B cell (primary cell): ENCODE measurements around the gene ZWILCH. TPM values are rescaled to one million over a fixed set of nuclear protein-coding genes. Genes with fewer than 3 reads are reported as not detected.

ENCODE experiments used
- ATAC-seq: fragments of 200-7000 bp; cut with Tn5 transposase; one replicate; pipeline ENCODE4 v1.10.0; 2021; ENCODE audit warnings: low read depth, mild to moderate bottlenecking, moderate number of reproducible peaks, moderate library complexity
- CTCF ChIA-PET: fragments of 350-600 bp; sonication (Branson Sonifier 250); formaldehyde crosslinking; loops from one replicate; lab custom pipeline; 2021; ENCODE audit warnings: antibody characterized with exemption, inconsistent platforms; lab: Charles Lee
- POLR2A ChIA-PET: fragments of 350-600 bp; sonication (Branson Sonifier 250); formaldehyde crosslinking; loops from one replicate; lab custom pipeline; 2021; ENCODE audit warnings: antibody characterized with exemption; lab: Charles Lee
- DNase-seq: peaks from one replicate; pipeline ENCODE4 v3.0.0; 2013
- H2AFZ ChIP-seq: 2 replicates; pipeline ENCODE4 v1.6.1; 2012; ENCODE audit warnings: mild to moderate bottlenecking, low read depth, low read length; ENCODE audit not compliant: insufficient read depth, poor library complexity, severe bottlenecking
- H3K27ac ChIP-seq, 2 donors: 1 replicate in 1 of 2; 2 replicates in 1 of 2; pipeline ENCODE4 v1.5.1; 2012 to 2013; ENCODE audit warnings: low read length in 2 of 2, mild to moderate bottlenecking in 2 of 2, moderate library complexity in 1 of 2
- H3K27me3 ChIP-seq, 4 experiments: fragments of 200-600 bp in 1 of 4; sonication (generic) in 1 of 4; replicated peaks in 1 of 4; 1 replicate in 2 of 4; 2 replicates in 2 of 4; pipeline versions ENCODE4 v1.6.1 to v1.7.0; 2013 to 2016; ENCODE audit warnings: low read length in 3 of 4, mild to moderate bottlenecking in 2 of 4, mixed read lengths in 1 of 4, moderate library complexity in 1 of 4; ENCODE audit not compliant: insufficient read depth in 4 of 4, control insufficient read depth in 3 of 4; ENCODE audit errors: control extremely low read depth in 1 of 4
- H3K36me3 ChIP-seq, 2 experiments: replicated peaks in 1 of 2; 1 replicate in 1 of 2; 2 replicates in 1 of 2; pipeline versions ENCODE4 v1.6.1 to v1.7.1; 2013; ENCODE audit warnings: low read length in 1 of 2; ENCODE audit not compliant: insufficient read depth in 2 of 2, control insufficient read depth in 1 of 2; ENCODE audit errors: control extremely low read depth in 1 of 2, extremely low read depth in 1 of 2
- H3K4me1 ChIP-seq, 2 donors: fragments of 200-600 bp in 1 of 2; sonication (generic) in 1 of 2; 1 replicate in 1 of 2; 2 replicates in 1 of 2; pipeline versions ENCODE4 v1.5.1 to v1.6.1; 2013 to 2017; ENCODE audit warnings: low read length in 2 of 2; ENCODE audit not compliant: control insufficient read depth in 2 of 2, insufficient read depth in 2 of 2
- H3K4me2 ChIP-seq: replicated peaks from 2 replicates; pipeline ENCODE3; 2012; ENCODE audit warnings: mild to moderate bottlenecking, low read depth, low read length; ENCODE audit not compliant: poor library complexity, severe bottlenecking
- H3K4me3 ChIP-seq, 5 experiments: fragments of 200-600 bp in 1 of 5; sonication (generic) in 1 of 5; 1 replicate in 3 of 5; 2 replicates in 2 of 5; pipeline versions ENCODE4 v1.5.1 to v1.7.0; 2011 to 2016; ENCODE audit warnings: low read length in 4 of 5, mild to moderate bottlenecking in 4 of 5, low read depth in 2 of 5, control low read depth in 1 of 5, moderate library complexity in 1 of 5; ENCODE audit not compliant: insufficient read depth in 1 of 5; ENCODE audit errors: control extremely low read depth in 1 of 5, extremely low read depth in 1 of 5
- H3K79me2 ChIP-seq: fragments of 200-600 bp; sonication (generic); one replicate; pipeline ENCODE4 v1.6.0; 2016; ENCODE audit warnings: low read length; ENCODE audit not compliant: control insufficient read depth, insufficient read depth
- H3K9ac ChIP-seq: fragments of 200-600 bp; sonication (generic); 2 replicates; pipeline ENCODE4 v1.6.1; 2017; ENCODE audit warnings: mild to moderate bottlenecking, low read length, moderate library complexity
- H3K9me3 ChIP-seq, 3 donors: one replicate each; pipeline versions ENCODE4 v1.6.1 to v1.7.1; 2013; ENCODE audit warnings: low read length in 2 of 3; ENCODE audit not compliant: control insufficient read depth in 2 of 3, insufficient read depth in 1 of 3; ENCODE audit errors: control extremely low read depth in 1 of 3
- H4K20me1 ChIP-seq: 2 replicates; pipeline ENCODE4 v1.6.0; 2012; ENCODE audit warnings: mild to moderate bottlenecking, low read length; ENCODE audit not compliant: insufficient read depth, control insufficient read depth, poor library complexity, severe bottlenecking
- H3K27ac Mint-ChIP-seq: one replicate; pipeline ENCODE4 v1.8.0; 2021; ENCODE audit warnings: mixed read lengths
- H3K27me3 Mint-ChIP-seq: one replicate; pipeline ENCODE4 v1.8.0; 2021; ENCODE audit warnings: mixed read lengths
- H3K4me1 Mint-ChIP-seq: one replicate; pipeline ENCODE4 v1.8.0; 2021; ENCODE audit warnings: mixed read lengths
- H3K4me3 Mint-ChIP-seq: one replicate; pipeline ENCODE4 v1.8.0; 2021; ENCODE audit warnings: mixed read lengths
- H3K9me3 Mint-ChIP-seq: one replicate; pipeline ENCODE4 v1.8.0; 2022; ENCODE audit warnings: mixed read lengths; ENCODE audit not compliant: insufficient read depth
- EZH2 ChIP-seq: IDR thresholded peaks from 2 replicates; pipeline ENCODE4 v1.6.1; 2012; ENCODE audit warnings: borderline replicate concordance, low read depth, mild to moderate bottlenecking, moderate library complexity, low read length; ENCODE audit not compliant: insufficient read depth, poor library complexity, severe bottlenecking
- WGBS: methylation state at CpG from one replicate; pipeline ENCODE4 v1.1.5; 2013; ENCODE audit warnings: missing lambda C conversion rate; ENCODE audit not compliant: insufficient coverage; 5-methylcytosine and 5-hydroxymethylcytosine counted together
- intact Hi-C: fragments of 100-400 bp; cut with micrococcal nuclease; formaldehyde crosslinking; loops from one replicate; pipeline ENCODE4 v1.10.0; 2022
- polyA plus RNA-seq: library from polyadenylated mRNA; depleted of rRNA; stranded (reverse); fragments of >200 nt; gene quantifications from 2 replicates; pipeline ENCODE4 v1.2.3, GENCODE V29; 2012
- total RNA-seq, 2 donors: library from RNA; stranded (reverse); fragments of 120-200 nt in 1 of 2; gene quantifications; 1 replicate in 1 of 2; 2 replicates in 1 of 2; pipeline versions ENCODE4 v1.2.3 to v1.2.4, GENCODE V29; 2013 to 2022
- TF ChIP-seq, protein P1 (sequence below): fragments of 200-600 bp; IDR thresholded peaks from one replicate; pipeline ENCODE4 v1.8.0; 2022; ENCODE audit warnings: antibody characterized with exemption, mild to moderate bottlenecking

ZWILCH gene
- total and polyA plus RNA-seq, 2 donors (not counting 1 experiment from before 2014, with no cell fraction given): 2.8 to 11.3 TPM

DNA sequence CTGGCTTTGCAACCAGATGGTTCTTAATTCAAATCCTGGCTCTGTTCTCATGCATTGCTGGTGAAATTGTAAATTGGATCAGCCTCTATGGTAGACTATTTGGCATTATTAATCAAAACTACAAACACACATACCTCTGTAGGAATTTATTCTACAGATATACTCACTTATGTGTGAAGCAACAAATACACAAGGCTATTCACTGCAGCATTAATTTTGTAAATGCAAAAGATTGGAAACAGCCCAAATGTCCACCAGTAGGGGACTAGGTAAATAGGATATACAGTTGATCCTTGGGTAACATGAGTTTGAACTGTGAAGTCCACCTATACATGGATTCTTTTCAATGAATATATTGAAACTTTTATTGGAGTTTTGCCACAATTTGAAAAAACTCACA, 90.2 kb downstream of the ZWILCH start:
- CTCF ChIA-PET: no interaction called here
- Mint-ChIP-seq H3K4me1 (no peaks in the 10 kb centered on the region), H3K4me3 (no peak overlapping the region), H3K9me3 (no peaks in the 10 kb centered on the region), H3K27me3 (peaks cover 6% of the 10 kb centered on the region), H3K27ac (no peak overlapping the region)
- Histone ChIP-seq H3K27ac (no peak overlapping the region), H3K79me2 (no peaks in the 10 kb centered on the region), H4K20me1 (no peaks in the 10 kb centered on the region), H3K27me3 (peaks cover 0 to 5% (median under 1%) of the 10 kb centered on the region in 4 experiments), H2AFZ (no peak overlapping the region), H3K4me3 (no peak overlapping the region), H3K4me1 (no peaks in the 10 kb centered on the region), H3K9ac (no peak overlapping the region), H3K9me3 (no peaks in the 10 kb centered on the region), H3K4me2 (no peak overlapping the region), H3K36me3 (no peaks in the 10 kb centered on the region)
- POLR2A ChIA-PET: no interaction called here
- ATAC-seq (no peak), DNase-seq (no peak)
- intact Hi-C loops: no loop called here
- no peak for TF ChIP-seq EZH2
- TF ChIP-seq, protein P1, sequence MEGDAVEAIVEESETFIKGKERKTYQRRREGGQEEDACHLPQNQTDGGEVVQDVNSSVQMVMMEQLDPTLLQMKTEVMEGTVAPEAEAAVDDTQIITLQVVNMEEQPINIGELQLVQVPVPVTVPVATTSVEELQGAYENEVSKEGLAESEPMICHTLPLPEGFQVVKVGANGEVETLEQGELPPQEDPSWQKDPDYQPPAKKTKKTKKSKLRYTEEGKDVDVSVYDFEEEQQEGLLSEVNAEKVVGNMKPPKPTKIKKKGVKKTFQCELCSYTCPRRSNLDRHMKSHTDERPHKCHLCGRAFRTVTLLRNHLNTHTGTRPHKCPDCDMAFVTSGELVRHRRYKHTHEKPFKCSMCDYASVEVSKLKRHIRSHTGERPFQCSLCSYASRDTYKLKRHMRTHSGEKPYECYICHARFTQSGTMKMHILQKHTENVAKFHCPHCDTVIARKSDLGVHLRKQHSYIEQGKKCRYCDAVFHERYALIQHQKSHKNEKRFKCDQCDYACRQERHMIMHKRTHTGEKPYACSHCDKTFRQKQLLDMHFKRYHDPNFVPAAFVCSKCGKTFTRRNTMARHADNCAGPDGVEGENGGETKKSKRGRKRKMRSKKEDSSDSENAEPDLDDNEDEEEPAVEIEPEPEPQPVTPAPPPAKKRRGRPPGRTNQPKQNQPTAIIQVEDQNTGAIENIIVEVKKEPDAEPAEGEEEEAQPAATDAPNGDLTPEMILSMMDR: no peak

DNA sequence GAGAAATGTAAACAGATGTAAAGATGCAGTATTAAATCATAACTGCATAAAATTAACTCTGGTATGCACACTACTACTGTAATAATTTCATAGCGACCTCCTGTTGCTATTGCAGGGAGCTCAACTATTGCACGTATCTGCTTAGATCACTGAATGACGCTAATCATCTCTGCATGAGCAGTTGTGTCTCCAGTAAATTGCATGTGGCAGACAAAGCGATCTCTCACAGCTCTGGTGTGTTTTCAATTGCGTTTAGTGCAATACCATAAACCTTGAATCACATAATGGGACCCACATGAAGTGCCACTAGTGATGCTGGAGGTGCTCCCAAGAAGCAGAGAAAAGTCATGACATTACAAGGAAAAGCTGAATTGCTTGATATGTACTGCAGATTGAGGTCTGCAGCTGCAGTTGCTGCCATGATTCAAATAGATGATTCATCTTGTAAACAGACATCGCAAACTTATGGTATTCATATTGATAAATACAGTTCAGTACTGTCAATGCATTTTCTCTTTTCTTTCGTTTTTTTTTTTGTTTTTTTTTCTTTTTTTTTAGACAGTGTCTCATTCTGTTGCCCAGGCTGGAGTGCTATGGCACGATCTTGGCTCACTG, 90.9 kb downstream of the ZWILCH start:
- no peaks in the 10 kb centered on the region for H4K20me1 ChIP-seq
- Mint-ChIP-seq H3K27ac (no peak overlapping the region), H3K4me3 (no peak overlapping the region), H3K9me3 (no peaks in the 10 kb centered on the region), H3K4me1 (no peaks in the 10 kb centered on the region), H3K27me3 (peaks cover 6% of the 10 kb centered on the region)
- ATAC-seq (no peak), DNase-seq (no peak)
- CTCF ChIA-PET: no interaction called here
- no peaks in the 10 kb centered on the region for H3K9me3 ChIP-seq
- peaks cover 0 to 3% (median under 1%) of the 10 kb centered on the region in 4 experiments for H3K27me3 ChIP-seq
- TF ChIP-seq EZH2: no peak
- TF ChIP-seq, protein P1: no peak
- H3K4me2 ChIP-seq: no peak overlapping the region
- intact Hi-C loops: no loop called here
- H3K4me1 ChIP-seq: no peaks in the 10 kb centered on the region
- no peak overlapping the region for H3K9ac ChIP-seq
- no peak overlapping the region for H3K4me3 ChIP-seq
- H2AFZ ChIP-seq: no peak overlapping the region
- H3K79me2 ChIP-seq: no peaks in the 10 kb centered on the region
- POLR2A ChIA-PET: no interaction called here
- H3K27ac ChIP-seq: no peak overlapping the region
- WGBS: 91% methylated on average over 6 of the region's 8 CpGs
- no peaks in the 10 kb centered on the region for H3K36me3 ChIP-seq
